Right lobe of liver (tissue), 4 donors: ENCODE data around the gene SLC27A5.

Experiments
- POLR2A ChIP-seq: fragments of 450-650 bp; IDR thresholded peaks from one replicate; pipeline ENCODE4 v1.6.1; 2017; ENCODE audit warnings: antibody characterized with exemption, mild to moderate bottlenecking
- TF ChIP-seq, protein P1 (sequence below), 4 donors: fragments of 200-600 bp in 3 of 4; fragments of 450-650 bp in 1 of 4; IDR thresholded peaks; one replicate each; pipeline versions ENCODE4 v1.5.1 to v1.8.0; 2016 to 2022; ENCODE audit warnings: antibody characterized with exemption in 4 of 4, mild to moderate bottlenecking in 2 of 4
- donor health status: DM: no; HTN: no; CAD: no.
- donor health status: DM: no; HTN: no; CAD: no.
- donor health status: DM: no; HTN: yes; CAD: no.

DNA sequence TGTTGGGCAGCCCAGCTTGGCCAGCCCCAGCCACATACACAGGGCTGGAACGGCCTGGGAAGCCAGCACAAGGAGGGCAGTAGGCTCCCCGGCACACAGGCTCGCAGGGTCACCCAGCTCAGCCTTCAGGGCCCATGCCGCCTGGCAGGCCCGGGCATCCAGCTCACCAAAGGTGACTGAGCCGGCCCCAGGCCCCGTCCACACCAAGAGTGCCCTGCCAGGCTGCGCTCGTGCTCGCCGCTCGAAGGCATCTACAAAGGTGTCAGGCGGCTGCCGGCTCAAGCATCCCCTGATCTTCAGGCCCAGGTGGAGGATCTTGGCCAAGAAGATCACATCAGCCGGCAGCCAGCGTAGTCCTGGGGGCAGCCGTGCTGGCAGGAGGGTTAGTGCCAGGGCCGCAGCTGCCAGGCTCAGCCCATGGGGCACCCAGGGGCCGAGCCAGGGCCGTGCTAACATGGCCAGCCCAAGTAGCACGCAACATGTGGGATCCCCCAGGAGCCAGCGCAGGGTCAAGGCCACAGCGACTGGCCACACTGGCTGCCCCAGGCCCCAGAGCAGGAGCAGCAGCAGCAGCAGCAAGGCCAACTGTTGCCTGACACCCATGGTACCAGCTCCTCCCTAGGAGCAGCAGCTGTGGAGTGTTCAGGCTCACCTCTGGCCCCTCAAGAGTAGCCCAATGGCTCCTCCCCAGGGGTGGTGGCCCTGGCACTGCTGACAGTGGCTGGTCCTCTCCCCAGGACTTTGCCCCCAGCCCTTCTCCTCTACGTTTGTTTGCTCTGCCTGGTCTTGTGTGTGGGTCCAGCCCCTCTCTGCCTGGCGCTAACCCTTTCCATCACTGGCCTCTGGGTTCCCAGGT is at the start of gene SLC27A5:
- TF ChIP-seq, protein P1, sequence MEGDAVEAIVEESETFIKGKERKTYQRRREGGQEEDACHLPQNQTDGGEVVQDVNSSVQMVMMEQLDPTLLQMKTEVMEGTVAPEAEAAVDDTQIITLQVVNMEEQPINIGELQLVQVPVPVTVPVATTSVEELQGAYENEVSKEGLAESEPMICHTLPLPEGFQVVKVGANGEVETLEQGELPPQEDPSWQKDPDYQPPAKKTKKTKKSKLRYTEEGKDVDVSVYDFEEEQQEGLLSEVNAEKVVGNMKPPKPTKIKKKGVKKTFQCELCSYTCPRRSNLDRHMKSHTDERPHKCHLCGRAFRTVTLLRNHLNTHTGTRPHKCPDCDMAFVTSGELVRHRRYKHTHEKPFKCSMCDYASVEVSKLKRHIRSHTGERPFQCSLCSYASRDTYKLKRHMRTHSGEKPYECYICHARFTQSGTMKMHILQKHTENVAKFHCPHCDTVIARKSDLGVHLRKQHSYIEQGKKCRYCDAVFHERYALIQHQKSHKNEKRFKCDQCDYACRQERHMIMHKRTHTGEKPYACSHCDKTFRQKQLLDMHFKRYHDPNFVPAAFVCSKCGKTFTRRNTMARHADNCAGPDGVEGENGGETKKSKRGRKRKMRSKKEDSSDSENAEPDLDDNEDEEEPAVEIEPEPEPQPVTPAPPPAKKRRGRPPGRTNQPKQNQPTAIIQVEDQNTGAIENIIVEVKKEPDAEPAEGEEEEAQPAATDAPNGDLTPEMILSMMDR (IDR thresholded peaks at IDR 0.05) = no peak
- TF ChIP-seq POLR2A = peak; percentile 84
